Subcutaneous adipose tissue (tissue), 4 donors: ENCODE results near the gene GBX1. TPM values are rescaled to one million over a fixed set of nuclear protein-coding genes. Genes with fewer than 3 reads are reported as not detected.

Experiments
- CTCF ChIP-seq: fragments of 450-650 bp; IDR thresholded peaks from one replicate; pipeline ENCODE4 v1.5.1; 2016; ENCODE audit warnings: low read depth, mild to moderate bottlenecking, control low read depth, antibody characterized with exemption, moderate library complexity
- total RNA-seq, 4 donors: library from RNA; depleted of rRNA; stranded (reverse); fragments of >200 nt; gene quantifications; one replicate each; pipeline ENCODE4 v1.1.0, GENCODE V29; 2016

Gene GBX1
- total RNA-seq, 4 donors from 2014 or later: not detected

DNA sequence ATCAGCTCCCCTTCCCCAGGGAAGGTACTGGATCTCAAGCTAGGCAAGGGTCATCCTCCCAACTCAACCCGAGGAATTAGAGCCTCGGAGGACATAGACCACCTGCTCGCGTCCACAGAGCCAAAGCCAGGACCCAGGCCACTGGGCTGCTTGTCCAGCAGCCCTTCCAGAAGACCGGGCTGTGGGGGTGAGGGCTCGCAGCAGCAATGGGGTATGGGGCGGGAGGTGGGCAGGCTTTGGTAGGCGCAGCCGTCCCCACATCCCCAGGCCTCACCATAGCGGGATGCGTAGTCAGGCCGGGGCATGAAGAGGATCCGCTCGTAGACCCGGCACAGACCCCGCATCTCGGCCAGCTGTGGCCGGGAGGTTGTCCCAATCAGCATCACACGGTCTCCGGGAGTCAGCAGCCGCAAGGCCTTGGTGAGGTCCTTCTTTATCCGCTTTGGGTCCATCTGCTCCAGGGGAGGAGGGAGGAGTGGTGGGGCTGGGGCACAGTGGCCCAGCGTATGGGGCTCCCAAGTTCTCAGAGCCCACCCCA lies 24.6 kb upstream of the GBX1 start:
- no peak for TF ChIP-seq CTCF

DNA sequence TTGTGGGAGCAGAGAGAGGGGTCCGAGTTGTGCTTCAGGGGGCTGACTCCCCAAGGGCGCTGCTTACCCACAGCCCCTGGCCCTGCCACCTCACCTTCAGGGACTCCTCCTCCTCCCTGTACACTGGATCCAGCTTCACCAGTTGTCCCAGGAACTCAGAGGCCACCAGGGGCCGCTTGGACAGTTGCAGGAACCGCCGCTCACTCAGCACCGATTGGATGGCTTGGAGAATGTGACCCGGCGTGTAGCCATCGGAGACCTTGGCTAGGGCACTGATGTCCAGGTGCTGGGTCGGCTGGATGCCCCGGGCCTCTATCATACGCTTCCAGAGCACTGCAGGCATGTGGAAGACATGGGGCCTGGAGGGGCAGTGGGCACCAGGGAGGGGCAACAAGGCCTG lies 24.1 kb upstream of the GBX1 start:
- no peak for TF ChIP-seq CTCF

DNA sequence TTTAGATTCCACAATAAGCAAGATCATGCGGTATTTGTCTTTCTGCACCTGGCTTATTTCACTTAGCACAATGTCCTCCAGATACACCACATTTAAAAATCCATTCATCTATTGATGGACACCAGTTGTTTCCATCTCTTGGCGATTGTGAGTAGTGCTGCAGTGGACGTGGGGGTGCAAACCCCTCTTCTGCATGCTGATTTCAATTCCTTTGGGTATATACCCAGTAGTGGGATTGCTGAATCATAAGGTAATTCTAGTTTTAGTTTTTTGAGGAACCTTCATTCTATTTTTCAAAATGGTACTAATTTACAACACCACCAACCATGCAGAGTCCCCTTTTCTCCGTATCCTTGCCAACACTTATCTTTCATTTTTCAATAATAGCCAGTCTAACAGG lies 21.5 kb upstream of the GBX1 start:
- TF ChIP-seq CTCF: no peak

DNA sequence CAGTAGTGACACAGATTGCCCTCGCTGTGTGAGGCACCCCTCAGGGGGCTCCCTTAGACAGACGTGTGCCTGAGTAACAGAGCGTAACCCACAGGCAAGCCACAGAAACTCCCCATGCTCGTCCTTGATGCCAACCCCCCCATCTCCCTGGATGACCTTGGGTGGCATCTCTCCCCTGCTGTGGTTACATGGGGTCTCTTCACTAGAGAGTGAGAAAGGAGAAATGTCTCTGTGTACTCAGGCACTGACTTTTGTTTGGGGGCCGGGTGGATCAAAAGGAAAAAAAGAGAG lies 20.7 kb upstream of the GBX1 start:
- no peak for TF ChIP-seq CTCF

GRCh38 chr7:151187409-151188251 lies 20.1 kb upstream of the GBX1 start:
- no peak for TF ChIP-seq CTCF

GRCh38 chr7:151186640-151187408 lies 19.3 kb upstream of the GBX1 start, which contains the start of gene ASB10:
TSS of gene ASB10 (minus strand) at chr7:151187250. CDS start at chr7:151187130, 120 bp downstream.
- no peak for TF ChIP-seq CTCF
